Non-pigmented ciliary epithelial cell (primary cell): ENCODE results near the gene NINJ2.

ENCODE experiments used
- DNase-seq: peaks from one replicate; pipeline ENCODE4 v3.0.0-alpha.2; 2010; ENCODE audit warnings: low read depth

NINJ2 gene

GRCh38 chr12:546920-547845 lies 116.1 kb downstream of the NINJ2 start:
- DNase-seq: no peak

GRCh38 chr12:546265-546919 lies 116.9 kb downstream of the NINJ2 start:
- no peak for DNase-seq

GRCh38 chr12:545835-546234 lies 117.4 kb downstream of the NINJ2 start:
- no peak for DNase-seq

DNA sequence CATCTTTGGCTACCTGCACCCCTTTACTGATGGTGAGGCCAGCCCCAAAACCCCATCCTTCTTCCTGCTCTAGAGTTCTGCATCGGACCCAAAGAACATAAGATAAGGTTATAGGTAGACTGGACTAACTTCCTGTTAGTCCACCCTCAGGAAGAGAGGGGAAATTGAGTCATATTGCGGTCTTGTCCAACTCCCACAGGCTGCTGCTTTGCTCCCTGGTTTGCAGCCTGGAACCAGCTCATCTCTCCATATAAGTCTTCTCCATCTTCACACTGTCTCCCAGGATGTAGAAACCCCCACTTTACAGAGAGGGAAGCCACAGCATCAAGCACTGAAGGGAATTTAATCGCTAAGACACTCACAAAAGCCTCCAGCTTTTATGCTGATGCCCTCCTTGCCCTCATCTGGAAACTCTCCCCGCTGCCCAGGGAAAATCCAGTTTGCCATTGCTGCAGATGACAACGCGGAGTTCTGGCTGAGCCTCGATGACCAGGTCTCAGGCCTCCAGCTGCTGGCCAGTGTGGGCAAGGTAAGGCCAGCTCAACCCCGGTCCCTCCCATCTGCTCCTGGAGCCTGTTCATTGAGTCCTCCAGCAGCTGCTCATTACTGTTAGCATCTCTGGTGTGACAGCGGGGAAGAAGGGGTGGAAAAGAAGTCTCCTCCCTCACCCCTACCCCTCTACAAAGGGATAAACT lies 118.2 kb downstream of the NINJ2 start:
- no peak for DNase-seq

- no peak for DNase-seq
Observed at GRCh38 chr12:544142-544541, 119.1 kb downstream of the NINJ2 start.

- no peak for DNase-seq
Observed at GRCh38 chr12:543114-543451, 120.2 kb downstream of the NINJ2 start.

DNA sequence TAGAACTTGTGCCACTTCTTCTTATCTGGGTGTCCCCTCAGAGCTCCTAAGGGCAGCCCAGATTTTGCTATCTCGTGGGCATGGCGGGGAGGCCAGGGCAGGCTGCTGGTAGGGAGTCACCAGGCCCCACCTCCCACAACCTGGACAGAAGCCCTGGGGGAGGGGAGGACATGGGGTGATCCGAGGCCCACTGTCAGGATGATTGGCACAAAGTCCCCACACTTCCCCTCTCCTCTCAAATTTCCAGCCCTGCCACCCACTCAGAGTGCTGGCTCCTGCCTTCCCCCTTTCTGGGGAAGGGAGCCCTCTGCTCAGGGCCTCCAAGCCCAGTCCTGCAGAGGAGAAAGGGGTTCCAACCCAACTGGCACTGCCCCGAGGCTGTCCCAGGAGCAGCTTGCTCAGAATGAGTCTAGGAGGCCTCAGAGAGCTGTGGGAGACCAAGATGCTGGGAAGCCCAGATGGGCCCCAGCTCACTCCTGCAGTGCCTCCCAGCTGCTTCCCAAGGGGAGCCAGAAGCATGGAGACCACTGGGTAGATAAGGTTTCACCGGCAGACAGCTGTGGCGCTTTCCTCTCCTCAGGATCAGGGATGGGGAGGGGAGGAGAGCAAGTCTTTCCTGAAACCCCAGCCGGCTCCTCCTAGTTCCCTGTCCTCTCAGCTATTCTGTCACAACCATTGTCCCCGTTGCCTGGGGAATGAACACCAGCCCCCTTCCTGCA lies 120.7 kb downstream of the NINJ2 start:
- DNase-seq: no peak

DNA sequence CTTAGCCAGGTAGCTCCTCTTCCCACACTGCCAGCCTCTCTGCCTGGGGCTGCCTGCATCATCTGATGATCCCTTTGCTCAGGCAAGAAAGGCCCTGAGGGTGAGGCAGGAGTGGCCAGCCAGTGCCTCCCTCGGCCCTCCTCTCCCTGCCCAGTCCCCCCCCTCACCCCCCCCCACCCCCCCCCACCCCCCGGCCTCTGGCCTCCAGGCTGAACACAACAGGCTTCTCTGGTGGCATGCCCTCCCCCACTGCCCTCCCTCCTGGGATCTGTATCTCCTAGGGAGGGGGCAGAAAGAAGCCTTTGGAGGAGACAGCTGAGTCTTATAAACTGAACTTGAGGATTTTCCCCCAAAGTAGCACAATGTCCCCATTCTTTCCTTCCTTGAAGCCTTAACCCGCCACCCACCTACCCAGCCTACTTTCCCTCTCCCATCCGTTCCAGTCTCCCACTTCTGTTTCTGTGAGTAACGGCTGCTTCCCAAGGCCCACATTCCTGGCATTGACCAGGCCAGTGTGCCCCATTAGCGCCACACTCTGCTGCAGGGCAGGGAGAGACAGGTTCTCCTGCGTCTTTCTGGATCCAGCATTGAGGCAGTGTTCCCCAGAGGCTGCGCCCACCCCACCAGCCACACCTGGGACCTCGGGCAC lies 121.4 kb downstream of the NINJ2 start:
- no peak for DNase-seq

GRCh38 chr12:539540-540310 lies 123.5 kb downstream of the NINJ2 start:
- no peak for DNase-seq

DNA sequence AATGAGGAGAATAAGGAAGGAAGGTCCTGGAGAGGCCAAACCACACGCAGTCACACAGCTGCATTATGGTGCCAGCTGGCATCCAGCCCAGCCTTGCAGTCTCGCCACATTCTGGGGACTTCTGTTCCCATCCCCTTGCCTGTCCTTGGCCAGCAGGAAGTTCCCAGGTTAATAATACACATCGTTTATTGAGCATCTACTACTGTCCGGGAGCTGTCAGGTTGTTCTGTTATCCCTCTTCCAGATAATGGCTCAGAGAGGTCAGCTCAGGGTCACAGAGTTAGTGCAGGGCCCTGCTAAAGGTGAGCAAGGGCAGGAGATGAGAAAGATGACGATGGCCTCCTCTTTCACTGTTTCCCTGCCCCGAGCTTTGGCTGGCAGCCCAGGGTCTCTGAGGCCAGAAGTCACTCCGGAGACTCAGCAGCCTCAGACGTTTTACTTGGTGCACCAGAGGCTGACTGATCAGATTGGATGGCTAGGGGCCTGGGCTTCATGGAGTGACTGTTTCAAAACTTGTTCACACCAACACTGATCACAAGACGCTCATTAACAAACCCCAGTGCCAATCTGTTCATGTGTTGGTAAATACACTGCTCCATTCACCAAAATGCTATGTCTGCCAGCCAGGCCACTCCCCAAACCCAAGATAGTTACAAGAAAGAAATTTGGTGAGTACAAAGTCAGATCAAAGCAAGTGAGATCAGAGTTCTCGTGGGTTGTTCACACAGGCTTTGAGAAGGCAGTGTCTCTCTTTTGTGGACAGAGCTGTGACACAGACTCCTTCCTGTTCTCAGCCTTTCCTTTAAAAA lies 124.3 kb downstream of the NINJ2 start:
- no peak for DNase-seq

GRCh38 chr12:537772-538171 lies 125.5 kb downstream of the NINJ2 start:
- no peak for DNase-seq

GRCh38 chr12:536751-537245 lies 126.4 kb downstream of the NINJ2 start:
- no peak for DNase-seq

DNA sequence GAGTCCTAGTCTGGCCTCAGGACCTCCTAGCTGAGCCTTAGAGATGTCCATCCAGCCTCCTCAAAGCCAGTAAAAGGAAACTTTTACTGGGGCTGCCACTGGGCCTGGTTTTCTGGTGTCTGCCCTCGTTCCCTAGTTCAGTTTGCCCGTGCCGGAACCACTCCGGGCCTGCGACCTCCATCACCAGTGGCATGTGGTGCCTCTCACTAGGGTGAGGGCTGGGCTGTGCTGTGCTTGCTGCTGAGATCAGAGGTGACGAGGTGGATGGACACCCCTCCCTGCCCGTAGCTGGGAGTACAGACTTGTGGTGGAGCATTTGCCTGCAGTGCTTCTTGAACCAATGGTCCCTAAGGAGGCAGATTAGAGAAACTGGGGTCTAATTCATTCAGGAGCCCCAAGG lies 127.8 kb downstream of the NINJ2 start:
- DNase-seq: no peak

DNA sequence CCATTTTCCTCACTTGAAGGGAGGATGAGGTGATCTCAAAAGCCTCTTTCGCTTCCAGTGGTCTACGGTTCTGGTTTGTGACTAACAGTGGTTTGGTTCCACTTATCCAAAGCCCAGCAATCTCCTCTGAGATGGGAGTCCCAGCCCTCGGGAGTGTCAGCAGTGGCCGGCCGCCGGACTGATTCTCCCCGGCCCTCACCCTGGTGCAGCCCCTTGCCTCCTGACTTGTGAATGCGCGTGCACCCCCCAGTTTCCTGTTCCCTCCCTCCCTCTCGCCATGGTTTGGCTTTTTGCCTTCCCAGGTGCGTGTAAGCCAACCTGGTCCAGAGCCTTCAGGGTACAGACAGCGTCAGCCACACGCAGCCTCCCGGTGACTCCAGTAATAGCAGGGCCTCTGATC lies 129.0 kb downstream of the NINJ2 start:
- no peak for DNase-seq

DNA sequence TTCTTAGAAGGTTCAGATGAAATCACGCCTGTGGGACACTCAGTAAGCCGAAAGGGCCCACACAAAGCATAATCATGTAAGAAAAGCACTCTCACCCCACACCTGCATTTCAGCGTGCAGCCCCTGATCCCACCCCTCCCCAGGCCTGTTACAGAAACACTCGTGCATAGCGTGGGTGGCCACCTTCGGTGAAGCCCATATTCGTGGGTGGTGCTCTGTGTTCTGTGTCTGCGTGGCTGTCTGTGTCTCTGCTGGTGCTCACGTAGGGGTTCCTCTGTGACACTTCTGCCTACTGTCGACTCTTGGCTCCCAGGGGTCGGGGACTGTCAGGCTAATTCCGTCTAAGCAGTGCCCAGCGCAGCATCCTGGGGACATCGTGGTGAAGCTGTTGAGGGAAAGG lies 129.5 kb downstream of the NINJ2 start:
- DNase-seq: no peak

DNA sequence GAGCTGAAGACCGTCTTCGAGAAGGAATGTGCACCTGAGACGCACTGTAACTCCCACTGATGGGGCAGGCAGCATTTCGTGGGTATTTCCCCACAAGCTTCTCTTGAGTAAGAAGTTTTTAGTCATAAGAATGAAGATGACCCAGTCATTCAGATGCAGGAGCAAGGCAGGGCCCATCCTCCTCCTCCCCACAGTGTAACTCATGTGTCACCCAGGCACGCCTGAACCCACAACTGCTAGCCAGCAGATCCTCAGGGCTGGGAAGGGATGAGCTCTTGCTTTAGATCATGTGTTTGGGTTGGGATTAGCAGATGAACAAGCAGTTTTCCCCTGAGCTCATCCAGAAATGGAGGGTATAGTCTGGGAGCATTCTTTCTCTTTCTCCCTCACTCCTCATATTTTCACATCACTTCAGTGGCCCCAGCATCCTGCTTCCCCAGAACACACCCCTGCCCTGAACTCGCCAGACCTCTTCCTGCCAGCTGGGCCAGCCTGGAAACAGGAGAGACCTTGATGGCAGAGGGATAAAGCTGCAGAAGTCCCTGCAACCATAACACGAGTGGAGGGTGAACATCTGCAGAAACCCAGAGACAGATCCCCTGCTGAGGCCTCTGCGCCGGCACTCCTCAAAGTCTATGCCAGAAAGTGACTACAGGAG lies 130.2 kb downstream of the NINJ2 start:
- DNase-seq: no peak

DNA sequence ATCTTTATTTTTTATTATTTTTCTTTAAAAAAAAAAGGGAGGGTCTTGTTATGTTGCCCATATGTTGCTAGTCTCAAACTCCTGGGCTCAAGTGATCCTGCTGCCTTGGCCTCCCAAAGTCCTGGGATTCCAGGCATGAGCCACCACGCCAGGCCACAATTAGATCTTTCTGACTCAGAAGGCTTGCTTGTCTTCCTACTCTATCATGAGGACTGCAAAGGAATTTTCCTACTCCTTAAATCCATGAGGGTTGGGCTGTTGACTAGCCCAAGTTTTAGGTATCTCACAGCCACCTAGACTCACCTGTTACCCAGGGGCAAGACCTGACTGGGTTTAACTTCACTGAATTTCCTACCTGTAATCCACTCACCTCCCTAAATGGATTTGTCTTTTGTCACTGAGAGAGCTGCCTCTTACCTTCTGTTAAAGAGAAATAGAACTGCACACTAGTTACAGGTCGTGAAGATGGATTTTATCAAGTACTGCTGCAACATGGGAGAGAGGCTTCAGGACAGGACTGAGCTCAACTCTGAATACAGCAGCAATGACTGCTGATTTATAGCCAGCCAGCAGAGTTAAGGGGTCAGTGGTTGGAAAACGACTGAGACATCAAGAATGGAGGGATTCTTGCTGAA lies 131.2 kb downstream of the NINJ2 start:
- DNase-seq: no peak

- no peak for DNase-seq
Observed at GRCh38 chr12:530821-531220, 132.4 kb downstream of the NINJ2 start.

DNA sequence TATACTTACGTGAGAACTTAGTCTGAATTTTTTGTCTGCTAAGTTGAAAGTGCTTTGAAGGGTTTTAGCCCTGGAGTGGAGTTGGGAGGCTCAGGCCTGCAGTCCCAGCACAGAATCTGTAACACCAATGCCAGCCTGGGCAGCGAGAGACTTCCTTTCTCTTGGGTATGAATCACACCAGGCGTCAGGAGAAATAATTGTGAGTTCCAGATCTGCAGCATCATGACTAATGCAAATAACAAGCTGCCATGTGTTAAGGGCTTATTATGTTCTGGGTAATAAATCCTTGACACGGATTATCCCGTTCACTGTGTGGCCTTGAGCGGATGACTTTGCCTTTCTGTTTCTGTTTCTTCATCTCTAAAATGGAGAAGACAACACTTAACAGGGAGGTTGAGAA lies 132.9 kb downstream of the NINJ2 start:
- DNase-seq: no peak
